LNCaP clone FGC (cell line): ENCODE measurements around the gene CABP2.

Experiments used
- DNase-seq: peaks from one replicate; pipeline ENCODE4 v3.0.0-alpha.2; 2011; ENCODE audit warnings: low read depth
- H3K4me3 ChIP-seq: 2 replicates; pipeline ENCODE4 v1.5.1; 2011; ENCODE audit warnings: mild to moderate bottlenecking, low read depth, low read length, control low read depth
- TF ChIP-seq, protein P1 (sequence below): IDR thresholded peaks from 2 replicates; pipeline ENCODE4 v1.5.1; 2012; ENCODE audit warnings: mild to moderate bottlenecking; ENCODE audit not compliant: control insufficient read depth, insufficient read depth; ENCODE audit errors: extremely low read depth

CABP2 gene

DNA sequence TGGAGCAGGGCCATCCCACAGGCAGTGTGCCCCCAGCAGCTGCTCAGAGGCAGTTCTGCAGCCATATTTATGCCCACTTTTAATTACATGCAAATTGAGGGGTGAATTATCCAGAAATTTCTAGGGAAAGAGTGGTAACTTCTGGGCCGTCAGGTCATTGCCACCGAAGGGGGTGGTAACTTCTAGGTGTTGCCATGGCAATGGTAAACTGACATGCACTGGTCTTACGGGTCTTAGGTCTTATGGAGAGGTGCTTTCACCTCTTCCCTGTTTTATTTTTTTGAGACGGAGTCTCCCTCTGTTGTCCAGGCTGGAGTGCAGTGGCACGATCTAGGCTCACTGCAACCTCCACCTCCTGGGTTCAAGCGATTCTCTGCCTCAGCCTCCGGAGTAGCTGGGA is 50.4 kb downstream of the CABP2 start:
- TF ChIP-seq, protein P1, sequence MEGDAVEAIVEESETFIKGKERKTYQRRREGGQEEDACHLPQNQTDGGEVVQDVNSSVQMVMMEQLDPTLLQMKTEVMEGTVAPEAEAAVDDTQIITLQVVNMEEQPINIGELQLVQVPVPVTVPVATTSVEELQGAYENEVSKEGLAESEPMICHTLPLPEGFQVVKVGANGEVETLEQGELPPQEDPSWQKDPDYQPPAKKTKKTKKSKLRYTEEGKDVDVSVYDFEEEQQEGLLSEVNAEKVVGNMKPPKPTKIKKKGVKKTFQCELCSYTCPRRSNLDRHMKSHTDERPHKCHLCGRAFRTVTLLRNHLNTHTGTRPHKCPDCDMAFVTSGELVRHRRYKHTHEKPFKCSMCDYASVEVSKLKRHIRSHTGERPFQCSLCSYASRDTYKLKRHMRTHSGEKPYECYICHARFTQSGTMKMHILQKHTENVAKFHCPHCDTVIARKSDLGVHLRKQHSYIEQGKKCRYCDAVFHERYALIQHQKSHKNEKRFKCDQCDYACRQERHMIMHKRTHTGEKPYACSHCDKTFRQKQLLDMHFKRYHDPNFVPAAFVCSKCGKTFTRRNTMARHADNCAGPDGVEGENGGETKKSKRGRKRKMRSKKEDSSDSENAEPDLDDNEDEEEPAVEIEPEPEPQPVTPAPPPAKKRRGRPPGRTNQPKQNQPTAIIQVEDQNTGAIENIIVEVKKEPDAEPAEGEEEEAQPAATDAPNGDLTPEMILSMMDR: no peak
- no peak for DNase-seq
- no peak overlapping the region for H3K4me3 ChIP-seq

DNA sequence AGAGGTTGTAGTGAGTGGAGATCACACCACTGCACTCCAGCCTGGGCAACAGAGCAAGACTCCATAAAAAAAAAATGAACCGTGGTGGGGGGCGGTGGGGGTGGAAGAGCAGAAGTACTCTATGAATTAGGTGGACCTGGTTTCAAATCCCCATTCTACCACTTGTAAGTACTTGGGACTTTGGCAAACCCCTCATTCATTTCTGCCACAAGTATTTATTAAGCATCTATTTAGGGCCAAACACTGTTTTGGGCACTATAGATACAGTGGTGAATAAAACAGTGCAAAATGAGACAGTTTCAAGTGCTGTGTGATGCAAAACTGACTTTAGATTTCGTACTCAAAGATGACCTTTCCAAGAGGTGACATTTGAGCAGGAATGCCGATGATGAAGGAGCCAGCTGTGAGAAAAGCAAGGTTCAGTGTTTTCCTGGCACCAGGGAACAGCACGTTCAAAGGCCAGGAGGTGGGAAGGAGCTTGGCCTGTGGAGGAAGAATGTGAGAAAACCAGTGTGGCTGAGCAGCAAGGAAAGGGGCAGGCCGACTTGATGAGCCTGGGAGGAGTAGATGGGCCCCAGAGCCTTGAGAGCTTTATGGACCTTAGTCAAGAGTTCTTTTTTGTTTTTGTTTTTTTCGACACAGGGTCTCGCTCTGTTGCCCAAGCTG is 52.8 kb downstream of the CABP2 start:
- no peak for DNase-seq
- TF ChIP-seq, protein P1: no peak
- no peak overlapping the region for H3K4me3 ChIP-seq

DNA sequence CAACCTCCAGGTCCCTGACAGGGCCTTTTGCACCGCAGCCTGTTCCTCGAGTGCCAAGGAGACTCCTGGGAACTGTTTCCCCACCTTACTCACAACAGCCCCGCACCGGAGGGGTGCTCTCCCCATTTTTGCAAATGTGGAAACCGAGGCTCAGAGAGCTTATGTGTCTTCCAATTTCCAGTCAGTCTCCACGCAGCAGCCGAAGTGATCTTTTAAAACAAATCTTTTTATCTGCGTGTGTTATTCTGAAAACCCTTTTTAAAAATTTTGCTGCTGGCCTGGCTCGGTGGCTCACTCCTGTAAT is 53.8 kb downstream of the CABP2 start:
- TF ChIP-seq, protein P1: no peak
- no peak for DNase-seq
- peak overlapping the region; percentile 76 for H3K4me3 ChIP-seq
